GM13977 (cell line): ENCODE measurements around the gene DDIT4L.

ENCODE experiments used
- DNase-seq: peaks from one replicate; pipeline ENCODE4 v3.0.0; 2012; ENCODE audit warnings: low spot score
- CTCF ChIP-seq: IDR thresholded peaks from 2 replicates; pipeline ENCODE4 v1.5.1; 2012; ENCODE audit warnings: mild to moderate bottlenecking, control low read depth; ENCODE audit not compliant: insufficient read depth; ENCODE audit errors: extremely low read depth, missing control alignments
- in situ Hi-C: fragments of 300-500 bp; cut with MboI; formaldehyde crosslinking; loops from one replicate; pipeline ENCODE4 v1.12.0; 2022; ENCODE audit warnings: low sequenced_read_pairs, low pct_unique_long_range_greater_than_20kb, mixed read lengths, inconsistent platforms; ENCODE audit not compliant: unreplicated experiment

The DDIT4L gene

GRCh38 chr4:100177855-100178254 is 12.4 kb downstream of the DDIT4L start:
- no peak for DNase-seq
- in situ Hi-C loops = no loop called here
- TF ChIP-seq CTCF = no peak

GRCh38 chr4:100177126-100177525 is 13.1 kb downstream of the DDIT4L start:
- TF ChIP-seq CTCF = no peak
- no peak for DNase-seq
- in situ Hi-C loops = no loop called here

DNA sequence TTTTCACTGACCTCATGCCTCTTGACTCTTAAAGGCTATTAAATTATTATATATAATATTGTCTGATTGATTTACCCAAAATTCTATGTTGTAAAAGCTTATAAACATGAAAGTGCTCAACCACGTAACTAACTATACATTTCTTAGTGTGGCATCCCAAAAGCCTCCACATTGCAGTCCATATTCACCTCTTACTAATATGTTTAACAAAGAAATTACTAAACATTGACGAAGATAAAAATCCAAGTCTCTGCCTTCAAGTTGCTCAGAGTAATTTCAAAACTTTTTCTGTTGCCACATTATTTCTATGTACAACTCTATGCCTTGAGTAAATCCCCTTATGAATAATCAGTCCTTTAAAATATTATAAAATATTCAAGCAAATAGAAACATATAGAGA is 14.4 kb downstream of the DDIT4L start:
- in situ Hi-C loops = no loop called here
- TF ChIP-seq CTCF = no peak
- DNase-seq = no peak

- no peak for TF ChIP-seq CTCF
- in situ Hi-C loops = no loop called here
- no peak for DNase-seq
Observed at GRCh38 chr4:100174985-100175383, 15.3 kb downstream of the DDIT4L start.

GRCh38 chr4:100170986-100171385 is 19.3 kb downstream of the DDIT4L start:
- no peak for DNase-seq
- in situ Hi-C loops = no loop called here
- TF ChIP-seq CTCF = no peak

DNA sequence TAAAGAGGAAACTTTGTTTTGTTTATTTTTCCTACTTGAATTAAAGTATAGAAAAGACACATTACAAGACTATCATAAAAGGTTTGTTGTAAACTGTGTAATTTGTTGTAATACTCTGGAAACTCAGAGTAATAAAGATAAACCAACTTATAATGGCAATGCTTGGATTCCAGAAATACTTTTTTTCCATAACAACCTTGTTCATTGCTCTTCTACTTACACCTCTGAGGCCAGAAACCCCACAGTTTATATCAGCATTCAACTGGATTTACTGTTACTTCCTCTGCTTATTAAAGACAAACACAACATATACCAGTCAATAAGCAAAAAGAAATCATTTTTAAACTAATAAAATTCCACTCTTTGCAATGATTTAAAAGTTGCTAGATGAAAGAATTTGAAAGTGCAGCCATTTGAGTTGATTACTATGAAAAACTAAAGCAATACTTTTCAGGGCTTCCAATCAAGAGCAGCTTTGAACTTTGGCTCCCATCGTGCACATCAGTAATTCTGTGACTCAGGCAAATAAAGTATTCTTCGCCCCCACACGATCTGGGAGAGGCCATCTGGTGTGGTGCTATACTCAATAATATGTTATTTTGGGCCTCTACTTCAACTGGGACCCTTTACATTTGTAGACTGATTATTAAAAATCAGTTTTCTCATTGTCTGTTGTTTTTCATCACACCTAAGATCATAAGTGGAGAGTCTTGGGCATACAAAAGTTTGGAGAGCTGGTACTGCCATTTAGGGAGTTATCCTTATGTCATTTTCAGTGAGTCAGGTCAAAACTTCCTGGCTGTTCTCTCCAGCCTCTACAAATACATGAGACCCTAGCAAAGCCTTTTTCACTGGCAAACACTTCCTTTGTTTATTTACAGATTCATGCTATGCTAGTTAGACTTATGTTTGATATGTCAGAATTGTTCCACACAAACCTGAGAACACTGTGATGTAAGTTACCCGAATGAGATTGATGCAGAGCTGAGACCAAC is 20.5 kb downstream of the DDIT4L start:
- DNase-seq = no peak
- in situ Hi-C loops = no loop called here
- TF ChIP-seq CTCF = no peak

- in situ Hi-C loops = no loop called here
- DNase-seq = no peak
- no peak for TF ChIP-seq CTCF
Observed at GRCh38 chr4:100168521-100168920, 21.7 kb downstream of the DDIT4L start.
